Ectodermal cell (in vitro differentiated cells): ENCODE data around the gene C1orf159.

Experiments used
- H3K27ac ChIP-seq: 2 replicates; pipeline ENCODE4 v1.7.0; 2013; ENCODE audit warnings: mild to moderate bottlenecking, low read depth, low read length; ENCODE audit not compliant: insufficient read depth, poor library complexity, severe bottlenecking
- H3K27me3 ChIP-seq: 2 replicates; pipeline ENCODE4 v1.7.0; 2013; ENCODE audit warnings: mild to moderate bottlenecking, low read length; ENCODE audit not compliant: insufficient read depth, control insufficient read depth, poor library complexity, severe bottlenecking
- H3K36me3 ChIP-seq: one replicate; pipeline ENCODE4 v1.7.0; 2013; ENCODE audit warnings: low read length; ENCODE audit not compliant: control insufficient read depth, insufficient read depth
- H3K4me1 ChIP-seq: one replicate; pipeline ENCODE4 v1.7.0; 2013; ENCODE audit warnings: low read length; ENCODE audit not compliant: control insufficient read depth, insufficient read depth
- H3K4me3 ChIP-seq: 2 replicates; pipeline ENCODE4 v1.7.0; 2013; ENCODE audit warnings: low read depth, low read length, control low read depth; ENCODE audit not compliant: insufficient read depth
- H3K9me3 ChIP-seq: 2 replicates; pipeline ENCODE4 v1.7.0; 2013; ENCODE audit warnings: mild to moderate bottlenecking, low read length, moderate library complexity; ENCODE audit not compliant: control insufficient read depth
- WGBS, 2 experiments: methylation state at CpG; one replicate each; pipeline ENCODE4 v1.1.7; 2013; ENCODE audit warnings: missing lambda C conversion rate in 2 of 2; 5-methylcytosine and 5-hydroxymethylcytosine counted together

Gene C1orf159

DNA sequence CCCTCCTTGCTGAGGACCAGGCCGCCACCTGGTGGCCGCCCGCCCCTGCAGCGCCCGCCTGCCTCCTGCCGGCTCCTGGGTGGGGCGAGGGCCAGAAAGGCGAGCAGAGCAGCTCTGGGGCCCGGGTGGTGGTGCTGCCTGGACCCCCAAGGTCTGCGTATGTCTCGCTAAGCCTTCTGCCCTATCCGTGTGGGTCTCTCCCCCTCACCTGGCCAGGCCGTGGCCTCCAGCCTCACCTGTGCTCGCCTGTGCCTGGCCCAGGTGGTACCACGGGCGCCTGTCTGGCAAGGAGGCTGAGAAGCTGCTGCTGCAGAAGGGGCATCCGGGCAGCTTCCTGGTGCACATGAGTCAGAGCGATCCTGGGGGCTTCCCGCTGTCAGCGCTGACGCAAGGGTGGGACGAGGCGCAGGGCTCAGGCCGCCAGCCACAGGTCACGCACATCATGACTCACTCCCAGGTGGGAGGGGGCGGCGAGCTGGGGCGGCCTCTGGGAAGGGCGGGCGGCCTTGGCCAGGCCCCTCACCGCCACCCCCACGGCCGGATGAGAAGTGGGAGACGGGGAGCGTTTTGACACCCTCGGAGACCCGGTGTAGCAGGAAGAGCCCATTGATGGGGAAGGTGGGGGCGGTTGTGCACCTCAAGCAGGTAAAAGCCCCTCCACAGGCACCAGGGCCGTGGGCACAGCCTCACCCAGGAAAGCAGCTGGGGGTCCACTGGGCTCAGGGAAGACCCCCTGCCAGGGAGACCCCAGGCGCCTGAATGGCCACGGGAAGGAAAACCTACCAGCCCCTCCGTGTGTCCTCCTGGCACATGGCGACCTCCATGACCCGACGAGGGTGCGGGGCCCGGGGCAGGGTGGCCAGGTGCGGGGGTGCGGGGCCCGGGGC is 51.7 kb downstream of the C1orf159 start:
- Histone ChIP-seq H3K4me1 (peaks cover 34% of the 10 kb centered on the region), H3K27me3 (peaks cover 96% of the 10 kb centered on the region)

DNA sequence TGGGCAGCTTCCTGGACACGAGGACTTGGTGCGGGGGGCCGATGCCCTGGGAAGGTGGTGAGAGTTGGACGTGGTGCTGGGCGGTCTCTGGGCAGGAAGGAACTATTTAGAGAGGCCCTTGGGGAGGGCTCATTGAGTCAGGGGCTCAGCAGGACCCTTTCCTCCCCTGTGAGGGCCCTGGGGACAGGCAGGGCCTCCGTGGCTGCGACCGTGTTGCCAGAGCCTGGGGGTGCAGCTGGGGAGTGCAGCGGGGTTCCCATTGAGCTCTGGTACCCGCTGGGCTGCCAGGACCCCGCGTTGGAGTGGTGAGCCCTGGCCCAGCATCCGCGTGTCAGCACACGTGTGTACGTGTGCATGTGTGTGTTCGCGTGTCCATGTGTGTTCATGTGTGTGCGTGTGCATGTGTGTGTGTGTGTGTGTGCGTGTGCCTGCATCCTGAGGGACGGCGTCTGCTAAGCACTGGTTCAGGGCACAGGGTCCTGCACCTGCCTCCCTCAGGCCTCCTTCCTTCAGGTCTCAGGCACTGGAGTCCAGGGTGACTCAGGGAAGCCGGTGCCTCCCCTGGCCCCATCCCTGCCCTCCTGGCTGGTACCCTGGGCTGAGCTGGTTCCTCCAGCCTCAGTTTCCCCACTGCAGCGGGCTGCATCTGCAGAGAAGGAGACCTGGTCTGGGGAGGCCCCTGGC is 52.5 kb downstream of the C1orf159 start:
- H3K4me3 ChIP-seq = no peak overlapping the region
- H3K36me3 ChIP-seq = no peaks in the 10 kb centered on the region
- peaks cover 38% of the 10 kb centered on the region for H3K4me1 ChIP-seq
- no peak overlapping the region for H3K27ac ChIP-seq
- 73 to 79% methylated on average over 24 of the region's 24 CpGs for WGBS, 2 experiments
- H3K27me3 ChIP-seq = peaks cover 97% of the 10 kb centered on the region
- no peaks in the 10 kb centered on the region for H3K9me3 ChIP-seq

More for the DNA sequence above, 51.7 kb downstream of the C1orf159 start:
- Histone ChIP-seq H3K27ac (no peak overlapping the region), H3K4me3 (no peak overlapping the region), H3K36me3 (no peaks in the 10 kb centered on the region), H3K9me3 (no peaks in the 10 kb centered on the region)
- 17 to 23% methylated on average over 47 to 48 of the region's 50 CpGs for WGBS, 2 experiments

DNA sequence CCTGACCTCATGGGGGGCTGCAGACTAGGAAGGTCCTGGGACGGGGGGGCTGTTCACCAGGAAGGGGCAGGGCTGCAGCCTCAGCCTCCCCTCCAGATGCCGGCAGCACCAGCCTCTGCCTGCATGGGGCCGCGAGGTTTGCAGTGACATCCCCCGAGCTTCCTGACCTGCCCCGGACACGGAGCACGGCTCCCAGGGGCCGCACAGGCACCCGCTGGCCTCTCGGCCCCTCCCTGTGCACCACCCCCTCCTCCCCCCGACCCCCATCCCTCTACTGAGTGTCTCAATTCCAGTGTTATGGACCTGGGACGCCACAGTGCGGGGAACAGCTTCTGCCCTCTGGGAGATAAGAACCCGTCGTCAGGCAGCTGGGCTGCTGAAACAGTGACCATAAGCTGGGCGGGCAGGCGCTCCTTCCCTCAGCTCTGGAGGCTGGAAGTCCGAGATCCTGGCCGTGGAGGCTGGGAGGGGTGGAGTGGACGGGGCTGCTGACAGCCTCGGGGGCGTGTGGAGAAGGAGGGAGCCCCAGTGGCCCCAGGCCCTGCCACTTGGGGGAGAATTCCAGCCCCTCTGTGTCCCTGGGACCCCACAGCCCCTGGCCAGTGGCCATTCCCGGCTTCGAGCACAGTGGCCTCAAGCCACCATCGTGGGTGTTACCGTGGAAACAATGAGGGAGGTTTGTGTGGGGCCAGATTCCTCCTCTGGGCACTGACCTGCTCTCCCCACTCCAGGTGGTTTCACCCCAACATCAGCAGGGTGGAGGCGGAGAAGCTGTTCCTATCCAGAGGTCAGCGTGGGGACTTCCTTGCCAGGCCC is 53.3 kb downstream of the C1orf159 start:
- WGBS, 2 experiments = 43 to 47% methylated on average over 29 of the region's 29 CpGs
- H3K4me1 ChIP-seq = peaks cover 39% of the 10 kb centered on the region
- peaks cover 97% of the 10 kb centered on the region for H3K27me3 ChIP-seq
- no peak overlapping the region for H3K4me3 ChIP-seq
- no peak overlapping the region for H3K27ac ChIP-seq
- no peaks in the 10 kb centered on the region for H3K9me3 ChIP-seq
- H3K36me3 ChIP-seq = no peaks in the 10 kb centered on the region

GRCh38 chr1:1061682-1062345 is 54.1 kb downstream of the C1orf159 start:
- Histone ChIP-seq H3K36me3 (no peaks in the 10 kb centered on the region), H3K27me3 (peaks cover 94% of the 10 kb centered on the region), H3K4me1 (peaks cover 39% of the 10 kb centered on the region), H3K27ac (no peak overlapping the region), H3K9me3 (no peaks in the 10 kb centered on the region), H3K4me3 (no peak overlapping the region)
- WGBS, 2 experiments = 53 to 56% methylated on average over 16 to 17 of the region's 18 CpGs

DNA sequence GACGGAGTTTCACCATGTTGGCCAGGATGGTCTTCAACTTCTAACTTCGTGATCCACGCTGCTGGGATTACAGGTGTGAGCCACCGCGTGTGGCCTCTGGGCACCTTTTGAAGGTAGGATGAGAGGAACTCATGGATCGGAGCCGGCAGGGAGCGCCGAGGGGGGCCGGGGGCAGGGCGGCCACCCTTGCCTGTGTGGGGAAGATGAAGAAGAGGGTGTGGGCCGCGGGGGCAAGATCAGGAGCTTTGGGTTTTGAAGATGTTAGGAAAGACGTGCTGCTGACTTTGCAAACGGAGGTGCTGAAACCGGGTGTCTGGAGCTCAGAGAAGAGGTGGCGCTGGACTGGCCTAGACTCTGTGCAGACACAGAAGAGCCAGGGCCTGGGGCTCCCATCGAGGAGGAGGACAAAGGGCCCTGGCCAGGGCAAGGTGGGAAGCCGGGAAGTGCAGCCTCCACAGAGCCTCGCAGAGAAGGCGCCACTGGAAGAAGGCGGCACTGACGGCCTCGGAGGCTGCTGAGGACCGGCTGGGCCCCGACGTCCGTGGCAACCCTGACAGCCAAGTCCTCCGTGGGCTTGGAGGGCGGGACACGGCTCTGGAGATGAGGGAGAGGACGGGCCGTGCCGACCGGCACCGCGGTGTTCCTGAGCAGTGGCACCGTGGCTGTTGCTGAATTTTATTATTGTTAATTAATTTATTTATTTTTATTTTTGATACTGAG is 55.4 kb downstream of the C1orf159 start:
- peaks cover 80% of the 10 kb centered on the region for H3K27me3 ChIP-seq
- H3K9me3 ChIP-seq = no peaks in the 10 kb centered on the region
- H3K36me3 ChIP-seq = no peaks in the 10 kb centered on the region
- no peak overlapping the region for H3K4me3 ChIP-seq
- peaks cover 39% of the 10 kb centered on the region for H3K4me1 ChIP-seq
- 50 to 56% methylated on average over 35 to 37 of the region's 38 CpGs for WGBS, 2 experiments
- no peak overlapping the region for H3K27ac ChIP-seq

DNA sequence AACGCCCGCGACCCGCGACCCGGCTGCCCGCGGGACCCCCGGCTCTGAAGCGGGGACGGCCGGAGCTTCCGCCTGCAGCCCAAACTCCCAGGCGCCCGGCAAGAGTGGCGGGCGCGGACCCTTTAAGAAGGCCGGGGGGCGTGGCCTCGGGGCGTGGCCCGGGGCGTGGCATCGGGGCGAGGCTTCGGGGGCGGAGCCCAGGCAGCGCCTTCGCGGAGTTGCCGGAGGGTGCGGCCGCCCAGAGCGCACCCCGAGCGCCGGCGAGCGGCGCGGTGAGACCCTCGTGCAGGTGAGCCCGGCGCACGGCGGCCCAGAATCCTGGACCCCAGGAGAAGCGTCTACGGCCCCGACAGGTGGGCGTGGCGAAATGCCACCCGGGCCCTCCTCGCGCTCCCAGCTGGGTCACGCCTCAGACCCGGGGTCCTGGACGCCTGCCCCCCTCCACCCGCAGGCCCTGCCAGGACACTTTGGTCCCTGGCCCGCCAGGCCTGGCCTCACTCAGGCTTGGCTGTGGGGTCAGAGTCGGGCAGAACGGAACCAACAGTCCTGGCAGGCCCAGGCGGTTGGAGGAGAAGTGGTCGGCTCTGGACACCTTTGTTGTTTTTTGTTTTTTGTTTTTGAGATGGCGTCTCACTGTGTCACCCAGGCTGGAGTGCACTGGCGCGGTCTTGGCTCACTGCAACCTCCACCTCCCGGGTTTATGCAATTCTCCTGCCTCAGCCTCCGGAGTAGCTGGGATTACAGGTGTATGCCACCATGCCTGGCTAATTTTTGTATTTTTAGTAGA is 56.2 kb downstream of the C1orf159 start:
- H3K9me3 ChIP-seq = no peaks in the 10 kb centered on the region
- H3K4me1 ChIP-seq = peaks cover 39% of the 10 kb centered on the region
- peaks cover 76% of the 10 kb centered on the region for H3K27me3 ChIP-seq
- H3K36me3 ChIP-seq = no peaks in the 10 kb centered on the region
- H3K27ac ChIP-seq = no peak overlapping the region
- peak overlapping the region; percentile 53 for H3K4me3 ChIP-seq
- 2 to 3% methylated on average over 69 of the region's 69 CpGs for WGBS, 2 experiments

DNA sequence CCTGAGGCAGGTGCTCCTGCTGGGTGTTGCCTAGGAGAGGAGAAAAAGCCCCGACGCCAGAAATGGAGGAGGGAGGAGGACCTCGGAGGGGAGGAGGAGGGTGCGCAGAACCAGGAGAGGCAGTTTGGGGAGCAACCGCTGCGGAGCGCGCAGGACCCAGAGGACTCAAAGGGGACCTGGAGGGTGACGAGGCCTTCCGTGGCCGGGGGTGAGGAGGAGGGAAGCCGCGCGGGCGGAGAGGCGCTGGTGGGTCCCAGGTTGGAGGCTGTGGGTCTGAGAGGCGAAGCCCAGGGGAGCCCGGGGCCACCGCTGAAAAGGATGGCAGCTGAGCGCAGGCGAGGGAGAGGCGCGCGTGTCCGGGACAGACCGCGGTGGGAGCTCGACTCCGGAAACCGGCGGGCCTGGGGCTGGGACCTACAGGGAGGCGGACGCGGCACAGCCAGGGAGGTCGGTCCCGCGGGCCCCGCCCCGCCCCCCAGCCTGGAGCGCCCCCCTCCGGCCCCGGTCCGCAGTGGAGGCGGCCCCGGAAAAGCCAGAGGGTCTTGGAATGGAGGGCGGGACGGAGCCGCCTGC is 56.9 kb downstream of the C1orf159 start:
- Histone ChIP-seq H3K9me3 (no peaks in the 10 kb centered on the region), H3K4me3 (peak overlapping the region; percentile 53), H3K4me1 (peaks cover 33% of the 10 kb centered on the region), H3K36me3 (peaks cover 4% of the 10 kb centered on the region), H3K27ac (no peak overlapping the region), H3K27me3 (peaks cover 69% of the 10 kb centered on the region)
- WGBS, 2 experiments = 1 to 2% methylated on average over 48 of the region's 48 CpGs

DNA sequence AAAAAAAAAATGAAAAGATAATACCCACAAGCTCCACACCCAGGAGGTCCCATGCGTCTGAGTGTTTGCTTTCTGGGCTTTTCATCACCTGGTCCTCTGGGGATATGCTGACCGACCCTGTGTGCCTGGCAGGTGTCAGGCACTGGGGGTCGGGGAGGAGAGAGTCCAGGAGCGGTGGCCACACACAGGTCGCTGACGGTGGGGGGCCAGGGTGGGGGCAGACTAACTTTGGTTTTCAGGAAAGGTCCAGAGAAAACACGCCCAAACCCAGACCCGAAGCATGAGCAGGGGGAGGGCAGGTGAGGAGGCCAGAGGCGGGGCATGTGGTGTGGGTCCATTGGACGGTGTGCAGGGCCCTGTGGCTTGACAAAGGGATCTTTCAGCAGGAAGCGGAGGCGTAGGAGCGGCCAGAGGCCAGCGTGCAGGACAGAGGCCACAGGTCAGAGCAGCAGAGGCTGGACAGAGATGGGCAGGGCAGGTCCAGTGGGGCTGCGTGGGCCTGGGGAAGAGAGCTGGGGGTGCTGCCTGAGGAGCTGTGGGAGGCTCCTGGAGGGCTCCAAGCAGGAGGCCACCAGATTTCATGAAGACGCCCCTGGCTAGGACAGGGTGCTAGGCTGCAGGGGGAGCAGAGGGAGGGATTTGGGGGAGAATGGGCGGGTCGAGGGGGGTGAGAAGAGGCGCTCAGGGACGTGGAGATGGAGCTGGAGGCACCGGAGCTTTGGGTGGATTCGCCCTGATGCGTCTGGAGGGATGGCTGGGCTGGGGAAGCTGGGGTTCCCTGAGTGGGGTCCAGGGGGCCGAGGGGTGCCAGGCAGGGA is 57.6 kb downstream of the C1orf159 start:
- Histone ChIP-seq H3K4me3 (peak overlapping the region; percentile 53), H3K27me3 (peaks cover 62% of the 10 kb centered on the region), H3K36me3 (peaks cover 5% of the 10 kb centered on the region), H3K27ac (no peak overlapping the region), H3K4me1 (peaks cover 29% of the 10 kb centered on the region), H3K9me3 (no peaks in the 10 kb centered on the region)
- WGBS, 2 experiments = 39 to 44% methylated on average over 24 of the region's 24 CpGs
